K562 (cell line): ENCODE results near the gene KCNJ5. TPM values are rescaled to one million over a fixed set of nuclear protein-coding genes. Genes with fewer than 3 reads are reported as not detected.
A peak's percentile ranks its signal among the peaks of the same experiment; 100 is the strongest.

Experiments
- ATAC-seq: fragments of 200-7000 bp; cut with Tn5 transposase; 3 replicates; pipeline ENCODE4 v1.9.1; 2020; ENCODE audit warnings: moderate library complexity
- BruUV-seq: library from RNA; stranded (reverse); fragments of 400-500 nt; replicated peaks from 2 replicates; lab custom pipeline; 2021; lab: Mats Ljungman, UMichigan
- CTCF ChIA-PET: fragments of 300-600 bp; formaldehyde crosslinking; extraction: SDS; loops from one replicate; lab custom pipeline; 2021; ENCODE audit warnings: low intra/inter-chr PET ratio; lab: Yijun Ruan, JAX
- POLR2A ChIA-PET: fragments of 300-600, 350-650 bp; sonication (Branson Sonifier 250); formaldehyde crosslinking; extraction: SDS; loops from one replicate; lab custom pipeline; 2021; ENCODE audit warnings: antibody characterized with exemption, inconsistent platforms; lab: Yijun Ruan, JAX
- DNase-seq, 4 experiments: peaks; one replicate each; pipeline versions ENCODE4 v3.0.0 to v3.0.0-alpha.2; 2011 to 2018; ENCODE audit warnings: low spot score in 3 of 4, mixed read lengths in 3 of 4; ENCODE audit errors: extremely low read depth in 1 of 4
- FAIRE-seq: peaks from 2 replicates; lab custom pipeline; 2011; peaks lifted over from hg19 to GRCh38; lab: Jason Lieb, UNC
- H2AFZ ChIP-seq: 2 replicates; pipeline ENCODE4 v1.6.0; 2011; ENCODE audit warnings: low read depth, low read length, control low read depth, inconsistent platforms
- H3K27ac ChIP-seq: fragments of 200-600 bp; 3 replicates; pipeline ENCODE4 v1.8.0; 2011; ENCODE audit warnings: low read depth, mild to moderate bottlenecking, control low read depth, inconsistent platforms, low read length, moderate library complexity, mixed read lengths; ENCODE audit errors: extremely low read depth
- H3K27me3 ChIP-seq, 2 experiments: fragments of 300-600 bp in 1 of 2; 2 replicates in 1 of 2; 3 replicates in 1 of 2; pipeline versions ENCODE4 v1.6.0 to v1.8.0; 2011; ENCODE audit warnings: inconsistent platforms in 2 of 2, low read length in 2 of 2, mild to moderate bottlenecking in 1 of 2, mixed read lengths in 1 of 2, moderate library complexity in 1 of 2; ENCODE audit not compliant: control insufficient read depth in 2 of 2, insufficient read depth in 2 of 2
- H3K36me3 ChIP-seq: fragments of 300-600 bp; 3 replicates; pipeline ENCODE4 v1.8.0; 2011; ENCODE audit warnings: mild to moderate bottlenecking, low read length, inconsistent platforms; ENCODE audit not compliant: control insufficient read depth, insufficient read depth
- H3K4me1 ChIP-seq, 2 experiments: fragments of 200-600 bp in 1 of 2; replicated peaks in 1 of 2; 2 replicates in 1 of 2; 3 replicates in 1 of 2; pipeline versions ENCODE4 v1.5.1 to v1.8.0; 2011; ENCODE audit warnings: inconsistent platforms in 2 of 2, low read length in 2 of 2, mild to moderate bottlenecking in 1 of 2, mixed read lengths in 1 of 2, moderate library complexity in 1 of 2; ENCODE audit not compliant: control insufficient read depth in 2 of 2, insufficient read depth in 2 of 2
- H3K4me2 ChIP-seq: 2 replicates; pipeline ENCODE4 v1.6.1; 2011; ENCODE audit warnings: low read length, control low read depth, inconsistent platforms, mixed read lengths; ENCODE audit not compliant: insufficient read depth
- H3K4me3 ChIP-seq: fragments of 200-600 bp; sonication (generic), shearing (Covaris generic); 2 replicates; pipeline ENCODE4 v1.5.1; 2016; ENCODE audit warnings: control low read depth, inconsistent platforms
- H3K79me2 ChIP-seq: fragments of 200-600 bp; 3 replicates; pipeline ENCODE4 v1.8.0; 2011; ENCODE audit warnings: low read length, inconsistent platforms; ENCODE audit not compliant: control insufficient read depth, insufficient read depth
- H3K9ac ChIP-seq, 2 experiments: 2 replicates each; pipeline versions ENCODE4 v1.6.0 to v1.6.1; 2011; ENCODE audit warnings: low read depth in 2 of 2, low read length in 2 of 2, control low read depth in 1 of 2, inconsistent platforms in 1 of 2, mild to moderate bottlenecking in 1 of 2, mixed read lengths in 1 of 2; ENCODE audit not compliant: insufficient read depth in 1 of 2
- H3K9me1 ChIP-seq: one replicate; pipeline ENCODE4 v1.6.0; 2011; ENCODE audit warnings: inconsistent platforms, mild to moderate bottlenecking, low read length, moderate library complexity; ENCODE audit not compliant: control insufficient read depth, insufficient read depth
- H3K9me3 ChIP-seq: replicated peaks from 2 replicates; pipeline ENCODE4 v1.5.1; 2011; ENCODE audit warnings: low read depth, low read length, inconsistent platforms; ENCODE audit not compliant: control insufficient read depth, insufficient read depth
- H4K20me1 ChIP-seq: replicated peaks from 2 replicates; pipeline ENCODE4 v1.6.1; 2011; ENCODE audit warnings: low read length, inconsistent platforms, mixed read lengths; ENCODE audit not compliant: control insufficient read depth, insufficient read depth
- CEBPB ChIP-seq: fragments of 450-650 bp; IDR thresholded peaks from 2 replicates; pipeline ENCODE4 v1.6.1; 2016; ENCODE audit warnings: missing genetic modification characterization, missing compliant biosample characterization
- DACH1 ChIP-seq: fragments of 450-650 bp; IDR thresholded peaks from 2 replicates; pipeline ENCODE4 v1.6.1; 2018; ENCODE audit not compliant: partially characterized antibody
- HDAC3 ChIP-seq: fragments of 450-650 bp; IDR thresholded peaks from 2 replicates; pipeline ENCODE4 v1.6.1; 2018; ENCODE audit warnings: borderline replicate concordance, mild to moderate bottlenecking, moderate library complexity; ENCODE audit not compliant: partially characterized antibody
- HSF4 ChIP-seq: fragments of 250-450 bp; sonication (Bioruptor Pico); IDR thresholded peaks from 2 replicates; pipeline ENCODE4 v2.1.2; 2022; ENCODE audit warnings: mild to moderate bottlenecking, moderate library complexity, borderline replicate concordance
- MEF2A ChIP-seq: IDR thresholded peaks from 2 replicates; pipeline ENCODE4 v1.6.1; 2011; ENCODE audit warnings: low read depth, mild to moderate bottlenecking, low read length, moderate library complexity; ENCODE audit not compliant: control insufficient read depth
- NCOA1 ChIP-seq: fragments of 450-650 bp; IDR thresholded peaks from 2 replicates; pipeline ENCODE4 v1.6.1; 2016; ENCODE audit warnings: low read depth
- NFRKB ChIP-seq: fragments of 450-650 bp; IDR thresholded peaks from 2 replicates; pipeline ENCODE4 v1.6.1; 2016; ENCODE audit warnings: low read depth
- POLR2A ChIP-seq: fragments of 450-650 bp; conservative IDR thresholded peaks from 2 replicates; pipeline ENCODE4 v1.6.1; 2016
- POU5F1 ChIP-seq: fragments of 150-350 bp; IDR thresholded peaks from 2 replicates; pipeline ENCODE4 v1.6.1; 2014; ENCODE audit warnings: borderline replicate concordance, low read length, low read depth, mild to moderate bottlenecking; ENCODE audit not compliant: partially characterized antibody
- THRA ChIP-seq: fragments of 450-650 bp; IDR thresholded peaks from 2 replicates; pipeline ENCODE4 v1.6.1; 2017; ENCODE audit warnings: mild to moderate bottlenecking, moderate library complexity
- ZKSCAN1 ChIP-seq: fragments of 150-350 bp; IDR thresholded peaks from 2 replicates; pipeline ENCODE4 v1.6.1; 2016; ENCODE audit warnings: low read depth, low read length
- ZNF224 ChIP-seq: sonication (generic); formaldehyde crosslinking; IDR thresholded peaks from 2 replicates; pipeline ENCODE4 v1.8.0; 2022; ENCODE audit warnings: mild to moderate bottlenecking, missing genetic modification reagents
- ZNF57 ChIP-seq: fragments of 450-650 bp; formaldehyde crosslinking; IDR thresholded peaks from 2 replicates; pipeline ENCODE4 v1.4.0; 2020; ENCODE audit warnings: mild to moderate bottlenecking, moderate library complexity
- WGBS: fragments of 100-300 bp; shearing (Covaris generic); methylation state at CpG from one replicate; pipeline ENCODE4 v1.1.6; 2016; ENCODE audit warnings: low coverage, mixed read lengths; ENCODE audit not compliant: insufficient coverage; ENCODE audit errors: missing lambda C conversion rate; 5-methylcytosine and 5-hydroxymethylcytosine counted together
- in situ Hi-C: fragments of 300-500 bp; cut with MboI; formaldehyde crosslinking; loops from 4 replicates; pipeline ENCODE4 v1.15.0; 2018; ENCODE audit warnings: inconsistent platforms, mixed read lengths
- intact Hi-C: fragments of 100-400 bp; cut with micrococcal nuclease; formaldehyde crosslinking; loops from 2 replicates; pipeline ENCODE4 v1.14.2; 2022
- polyA plus RNA-seq, 8 experiments: library from polyadenylated mRNA; depleted of rRNA in 4 of 8; stranded (reverse) in 5 of 8; unstranded in 3 of 8; fragments of >200 nt; fragmentation: Nextera tagmentation in 2 of 8; fragmentation: Illumina TruSeq in 1 of 8; extraction: Ambion mirVana in 2 of 8; extraction: Trizol in 1 of 8; gene quantifications; 2 replicates each; pipeline versions ENCODE4 v1.2.1 to v1.2.3, GENCODE V29; 2011 to 2014; ENCODE audit warnings: inconsistent platforms in 1 of 8, missing spikeins in 1 of 8
- total RNA-seq, 7 experiments: library from RNA; depleted of rRNA in 6 of 7; stranded (reverse); fragments of >200 nt in 6 of 7; fragmentation: Illumina TruSeq in 2 of 7; extraction: Trizol in 2 of 7; gene quantifications; 2 replicates each; pipeline versions ENCODE4 v1.2.1 to v1.2.3, GENCODE V29; 2011 to 2021; ENCODE audit warnings: low replicate concordance in 1 of 7
- TF ChIP-seq, protein P1 (sequence below): fragments of 450-650 bp; formaldehyde crosslinking; IDR thresholded peaks from 2 replicates; pipeline ENCODE4 v1.4.0; 2022; ENCODE audit warnings: missing genetic modification characterization

Gene KCNJ5
- total and polyA plus RNA-seq, 9 of the 15 experiments (the other 6 are each of a cell fraction or from before 2014, with no cell fraction given): 0.04 TPM; not detected in 8

DNA sequence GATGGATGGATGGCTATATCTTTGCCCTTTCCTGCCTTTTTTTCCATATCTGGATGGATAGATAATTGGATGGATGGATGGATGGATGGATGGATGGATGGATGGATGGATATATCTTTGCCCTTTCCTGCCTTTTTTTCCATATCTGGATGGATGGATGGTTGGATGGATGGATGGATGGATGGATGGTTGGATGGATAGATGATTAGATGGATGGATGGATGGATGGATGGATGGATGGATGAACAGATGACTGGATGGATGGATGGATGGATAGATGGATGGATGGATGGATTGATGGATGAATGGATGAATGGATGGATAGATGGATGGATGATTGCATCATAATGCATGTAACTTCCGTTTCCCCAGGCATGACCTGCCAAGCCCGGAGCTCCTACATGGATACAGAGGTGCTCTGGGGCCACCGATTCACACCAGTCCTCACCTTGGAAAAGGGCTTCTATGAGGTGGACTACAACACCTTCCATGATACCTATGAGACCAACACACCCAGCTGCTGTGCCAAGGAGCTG lies 24.9 kb downstream of the KCNJ5 start:
- Histone ChIP-seq H3K9ac (no peak overlapping the region), H3K27ac (no peak overlapping the region), H3K9me1 (no peaks in the 10 kb centered on the region), H3K36me3 (no peaks in the 10 kb centered on the region), H3K4me2 (no peak overlapping the region), H3K9me3 (no peaks in the 10 kb centered on the region), H3K4me3 (no peak overlapping the region), H3K27me3 (peaks cover 0 to 19% of the 10 kb centered on the region in 2 experiments; a peak in 3 of 5 replicates), H2AFZ (no peak overlapping the region), H3K79me2 (no peaks in the 10 kb centered on the region), H3K4me1 (no peaks in the 10 kb centered on the region), H4K20me1 (no peaks in the 10 kb centered on the region)
- intact Hi-C loops: no loop called here
- ChIA-PET POLR2A (no interaction called here), CTCF (no interaction called here)
- in situ Hi-C loops: no loop called here
- TF ChIP-seq CEBPB (tag): 0 out of 2 replicates have a peak, but pooled peaks have one; percentile 11
- no peak for TF ChIP-seq NFRKB
- DNase-seq: no peak
- BruUV-seq: no TSS peak
- no peak for ATAC-seq
- WGBS: 0% methylated on average over 3 of the region's 3 CpGs
- FAIRE-seq: no peak

DNA sequence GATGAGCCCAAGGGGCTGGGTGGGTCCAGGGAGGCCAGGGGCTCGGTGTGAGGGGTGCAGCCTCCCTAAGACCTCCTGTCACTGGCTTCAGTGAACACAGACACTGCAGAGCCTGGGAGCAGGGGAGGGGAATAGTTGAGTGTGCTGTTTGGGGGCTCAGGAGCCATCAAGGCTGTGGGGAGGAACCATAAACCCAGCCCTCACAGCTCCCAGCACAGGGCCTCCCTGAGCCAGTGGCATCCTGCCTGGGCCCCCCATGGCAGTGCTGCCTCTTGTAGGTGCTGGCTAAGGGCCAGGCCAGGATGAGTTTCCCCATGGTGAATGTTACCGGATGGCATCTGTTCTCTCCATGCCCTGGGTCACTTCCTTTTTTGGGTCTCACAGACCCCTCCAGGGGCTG lies 25.5 kb downstream of the KCNJ5 start:
- no TSS peak for BruUV-seq
- Histone ChIP-seq H2AFZ (no peak overlapping the region), H3K9me1 (no peaks in the 10 kb centered on the region), H3K9me3 (no peaks in the 10 kb centered on the region), H3K79me2 (no peaks in the 10 kb centered on the region), H3K4me1 (no peaks in the 10 kb centered on the region), H3K36me3 (no peaks in the 10 kb centered on the region), H3K4me2 (no peak overlapping the region), H4K20me1 (no peaks in the 10 kb centered on the region), H3K9ac (no peak overlapping the region), H3K4me3 (no peak overlapping the region), H3K27ac (no peak overlapping the region), H3K27me3 (peaks cover 0 to 16% of the 10 kb centered on the region in 2 experiments; a peak in 3 of 5 replicates)
- no peak for ATAC-seq
- in situ Hi-C loops: no loop called here
- DNase-seq: no peak
- TF ChIP-seq MEF2A (no peak), NCOA1 (no peak), THRA (no peak), POU5F1 (no peak), HSF4 (CRISPR knock-in tag) (no peak), ZNF57 (CRISPR knock-in tag) (no peak), POLR2A (no peak), DACH1 (no peak), ZKSCAN1 (no peak), ZNF224 (CRISPR knock-in tag) (no peak), HDAC3 (no peak)
- TF ChIP-seq, protein P1, sequence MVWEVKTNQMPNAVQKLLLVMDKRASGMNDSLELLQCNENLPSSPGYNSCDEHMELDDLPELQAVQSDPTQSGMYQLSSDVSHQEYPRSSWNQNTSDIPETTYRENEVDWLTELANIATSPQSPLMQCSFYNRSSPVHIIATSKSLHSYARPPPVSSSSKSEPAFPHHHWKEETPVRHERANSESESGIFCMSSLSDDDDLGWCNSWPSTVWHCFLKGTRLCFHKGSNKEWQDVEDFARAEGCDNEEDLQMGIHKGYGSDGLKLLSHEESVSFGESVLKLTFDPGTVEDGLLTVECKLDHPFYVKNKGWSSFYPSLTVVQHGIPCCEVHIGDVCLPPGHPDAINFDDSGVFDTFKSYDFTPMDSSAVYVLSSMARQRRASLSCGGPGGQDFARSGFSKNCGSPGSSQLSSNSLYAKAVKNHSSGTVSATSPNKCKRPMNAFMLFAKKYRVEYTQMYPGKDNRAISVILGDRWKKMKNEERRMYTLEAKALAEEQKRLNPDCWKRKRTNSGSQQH: no peak
- 0% methylated on average over 1 of the region's 2 CpGs for WGBS
- intact Hi-C loops: no loop called here
- ChIA-PET CTCF (no interaction called here), POLR2A (no interaction called here)
- FAIRE-seq: no peak
